Smooth muscle cell (in vitro differentiated cells): ENCODE data around the gene ODAD3. TPM values are rescaled to one million over a fixed set of nuclear protein-coding genes. Genes with fewer than 3 reads are reported as not detected.

Experiments
- DNase-seq: peaks from one replicate; lab custom pipeline; 2025; ENCODE audit not compliant: unreplicated experiment; lab: John Stamatoyannopoulos, UW
- H2AFZ ChIP-seq: fragments of 200-600 bp; sonication (generic); 2 replicates; pipeline ENCODE4 v1.6.0; 2016; ENCODE audit warnings: antibody characterized with exemption, low read depth, mild to moderate bottlenecking
- H3F3A ChIP-seq: fragments of 200-600 bp; sonication (generic); 2 replicates; pipeline ENCODE4 v1.6.0; 2017; ENCODE audit warnings: antibody characterized with exemption, low read depth
- H3K27ac ChIP-seq: fragments of 200-600 bp; sonication (generic); 2 replicates; pipeline ENCODE4 v1.5.1; 2016; ENCODE audit warnings: low read depth, mild to moderate bottlenecking
- H3K27me3 ChIP-seq: fragments of 200-600 bp; sonication (generic); 2 replicates; pipeline ENCODE4 v1.6.1; 2016; ENCODE audit warnings: low read depth, mild to moderate bottlenecking
- H3K36me3 ChIP-seq: fragments of 200-600 bp; sonication (generic); 2 replicates; pipeline ENCODE4 v1.5.1; 2016; ENCODE audit warnings: low read depth
- H3K4me1 ChIP-seq: fragments of 200-600 bp; sonication (generic); 2 replicates; pipeline ENCODE4 v1.5.1; 2016; ENCODE audit warnings: low read depth
- H3K4me2 ChIP-seq: fragments of 200-600 bp; sonication (generic); 2 replicates; pipeline ENCODE4 v1.6.0; 2016; ENCODE audit warnings: mild to moderate bottlenecking
- H3K4me3 ChIP-seq: fragments of 200-600 bp; sonication (generic); 2 replicates; pipeline ENCODE4 v1.5.1; 2016; ENCODE audit warnings: mild to moderate bottlenecking
- H3K79me2 ChIP-seq: fragments of 200-600 bp; sonication (generic); 2 replicates; pipeline ENCODE4 v1.6.0; 2016; ENCODE audit warnings: low read depth, mild to moderate bottlenecking
- H3K9ac ChIP-seq: fragments of 200-600 bp; sonication (generic); 2 replicates; pipeline ENCODE4 v1.6.0; 2016; ENCODE audit warnings: low read depth
- H3K9me3 ChIP-seq: fragments of 200-600 bp; sonication (generic); replicated peaks from 2 replicates; pipeline ENCODE4 v1.5.1; 2016; ENCODE audit warnings: low read depth
- H4K20me1 ChIP-seq: fragments of 200-600 bp; sonication (generic); 2 replicates; pipeline ENCODE4 v1.6.0; 2016; ENCODE audit warnings: low read depth
- CTCF ChIP-seq: fragments of 200-600 bp; sonication (generic); IDR thresholded peaks from 2 replicates; pipeline ENCODE4 v1.5.1; 2017; ENCODE audit warnings: borderline replicate concordance, mild to moderate bottlenecking, antibody characterized with exemption; ENCODE audit not compliant: insufficient read depth, poor library complexity, severe bottlenecking
- WGBS: methylation state at CpG from one replicate; pipeline ENCODE4 v1.1.7; 2016; ENCODE audit warnings: low lambda C conversion rate; 5-methylcytosine and 5-hydroxymethylcytosine counted together
- polyA plus RNA-seq: library from polyadenylated mRNA; unstranded; fragments of >200 nt; fragmentation: Nextera tagmentation; extraction: Ambion mirVana; gene quantifications from 2 replicates; pipeline ENCODE4 v1.2.1, GENCODE V29; 2016
- total RNA-seq: library from RNA; depleted of rRNA; stranded (reverse); fragments of >200 nt; gene quantifications from 2 replicates; pipeline ENCODE4 v1.2.3, GENCODE V29; 2014

ODAD3 gene
- total and polyA plus RNA-seq, 2 experiments from 2014 or later = 5.1 TPM; not detected in 1

GRCh38 chr19:11425719-11426457 is 9.0 kb downstream of the ODAD3 start:
- Histone ChIP-seq H3K4me2 (no peak overlapping the region), H3K4me1 (peaks cover 3% of the 10 kb centered on the region), H3K9ac (no peak overlapping the region), H3K36me3 (no peaks in the 10 kb centered on the region), H3F3A (no peaks in the 10 kb centered on the region), H3K4me3 (no peak overlapping the region), H2AFZ (no peak overlapping the region), H3K27ac (no peak overlapping the region), H3K27me3 (no peaks in the 10 kb centered on the region), H3K79me2 (no peaks in the 10 kb centered on the region), H3K9me3 (no peaks in the 10 kb centered on the region), H4K20me1 (no peaks in the 10 kb centered on the region)
- WGBS = 89% methylated on average over 25 of the region's 28 CpGs
- DNase-seq = no peak
- no peak for TF ChIP-seq CTCF

- Histone ChIP-seq H3K9ac (no peak overlapping the region), H3F3A (no peaks in the 10 kb centered on the region), H3K4me1 (peaks cover 12% of the 10 kb centered on the region), H3K4me2 (no peak overlapping the region), H3K36me3 (no peaks in the 10 kb centered on the region), H3K9me3 (no peaks in the 10 kb centered on the region), H3K27ac (no peak overlapping the region), H3K27me3 (peaks cover 2% of the 10 kb centered on the region), H3K4me3 (no peak overlapping the region), H3K79me2 (no peaks in the 10 kb centered on the region), H4K20me1 (no peaks in the 10 kb centered on the region), H2AFZ (no peak overlapping the region)
- no peak for TF ChIP-seq CTCF
- WGBS = 77% methylated on average over 22 of the region's 22 CpGs
- DNase-seq = no peak
These were observed 11.1 kb downstream of the ODAD3 start for GRCh38 chr19:11423791-11424181.

GRCh38 chr19:11423164-11423790 is 11.6 kb downstream of the ODAD3 start:
- no peak overlapping the region for H3K4me3 ChIP-seq
- H3K27me3 ChIP-seq = peaks cover 7% of the 10 kb centered on the region
- H4K20me1 ChIP-seq = no peaks in the 10 kb centered on the region
- 88% methylated on average over 27 of the region's 27 CpGs for WGBS
- H2AFZ ChIP-seq = no peak overlapping the region
- no peak for TF ChIP-seq CTCF
- H3K27ac ChIP-seq = no peak overlapping the region
- DNase-seq = no peak
- no peaks in the 10 kb centered on the region for H3K79me2 ChIP-seq
- H3K9me3 ChIP-seq = no peaks in the 10 kb centered on the region
- peaks cover 13% of the 10 kb centered on the region for H3K4me1 ChIP-seq
- H3K36me3 ChIP-seq = no peaks in the 10 kb centered on the region
- H3K4me2 ChIP-seq = no peak overlapping the region
- no peak overlapping the region for H3K9ac ChIP-seq
- no peaks in the 10 kb centered on the region for H3F3A ChIP-seq
